NCI-H2171 (cell line): ENCODE results near the gene FLVCR1.

Experiments
- DNase-seq: peaks from one replicate; lab custom pipeline; 2025; lab: John Stamatoyannopoulos, UW

FLVCR1 gene

GRCh38 chr1:212945463-212946160, 87.5 kb downstream of the FLVCR1 start:
- no peak for DNase-seq

GRCh38 chr1:212946872-212947271, 88.8 kb downstream of the FLVCR1 start:
- no peak for DNase-seq
